A549 (cell line): ENCODE measurements around the gene UNCX.

ENCODE experiments used
- CBX2 ChIP-seq: fragments of 200-600 bp; sonication (generic); IDR thresholded peaks from 2 replicates; pipeline ENCODE4 v1.6.1; 2016; ENCODE audit warnings: low read depth, mild to moderate bottlenecking, borderline replicate concordance
- CHD2 ChIP-seq: fragments of 150-350 bp; IDR thresholded peaks from 2 replicates; pipeline ENCODE4 v1.6.1; 2014; ENCODE audit warnings: low read length; ENCODE audit not compliant: partially characterized antibody
- CTCF ChIP-seq: fragments of >200 bp; sonication (Bioruptor Twin); formaldehyde crosslinking; IDR thresholded peaks from 3 replicates; pipeline ENCODE4 v1.5.1; 2016
- EHMT2 ChIP-seq: fragments of 200-600 bp; sonication (generic); IDR thresholded peaks from 2 replicates; pipeline ENCODE4 v1.6.1; 2016; ENCODE audit warnings: antibody characterized with exemption, low read depth, mild to moderate bottlenecking, moderate library complexity
- HDAC2 ChIP-seq: fragments of 200-600 bp; sonication (generic); IDR thresholded peaks from 2 replicates; pipeline ENCODE4 v1.6.1; 2016
- KDM1A ChIP-seq: fragments of 200-600 bp; sonication (generic); IDR thresholded peaks from 2 replicates; pipeline ENCODE4 v1.6.1; 2016; ENCODE audit warnings: low read depth, mild to moderate bottlenecking
- POLR2A ChIP-seq: IDR thresholded peaks from 2 replicates; pipeline ENCODE4 v1.6.1; 2012; ENCODE audit warnings: mild to moderate bottlenecking, low read length
- POLR2AphosphoS2 ChIP-seq: conservative IDR thresholded peaks from 2 replicates; pipeline ENCODE4 v1.6.1; 2012; ENCODE audit warnings: low read length, improper control_type of control experiment, inconsistent platforms
- RCOR1 ChIP-seq: fragments of 150-350 bp; IDR thresholded peaks from 2 replicates; pipeline ENCODE4 v1.6.1; 2014; ENCODE audit warnings: antibody characterized with exemption, low read length, low read depth
- RNF2 ChIP-seq: fragments of 200-600 bp; sonication (generic); IDR thresholded peaks from 2 replicates; pipeline ENCODE4 v1.6.1; 2016; ENCODE audit warnings: low read depth, mild to moderate bottlenecking, antibody characterized with exemption, moderate library complexity, borderline replicate concordance
- SMC3 ChIP-seq: fragments of >200 bp; sonication (Bioruptor Twin); formaldehyde crosslinking; IDR thresholded peaks from 3 replicates; pipeline ENCODE4 v1.6.1; 2018; ENCODE audit warnings: inconsistent platforms
- ZNF302 ChIP-seq: fragments of 250-450 bp; sonication (Bioruptor Pico); IDR thresholded peaks from 2 replicates; pipeline ENCODE4 v1.9.0; 2021; ENCODE audit warnings: inconsistent platforms, mild to moderate bottlenecking, moderate library complexity
- TF ChIP-seq, protein P1 (sequence below): fragments of 150-350 bp; IDR thresholded peaks from 2 replicates; pipeline ENCODE4 v1.6.1; 2014; ENCODE audit warnings: low read depth, mild to moderate bottlenecking, low read length
- TF ChIP-seq, protein P2 (sequence below): fragments of 200-600 bp; sonication (generic); IDR thresholded peaks from 2 replicates; pipeline ENCODE4 v1.6.1; 2016; ENCODE audit warnings: antibody characterized with exemption, mild to moderate bottlenecking, moderate library complexity

DNA sequence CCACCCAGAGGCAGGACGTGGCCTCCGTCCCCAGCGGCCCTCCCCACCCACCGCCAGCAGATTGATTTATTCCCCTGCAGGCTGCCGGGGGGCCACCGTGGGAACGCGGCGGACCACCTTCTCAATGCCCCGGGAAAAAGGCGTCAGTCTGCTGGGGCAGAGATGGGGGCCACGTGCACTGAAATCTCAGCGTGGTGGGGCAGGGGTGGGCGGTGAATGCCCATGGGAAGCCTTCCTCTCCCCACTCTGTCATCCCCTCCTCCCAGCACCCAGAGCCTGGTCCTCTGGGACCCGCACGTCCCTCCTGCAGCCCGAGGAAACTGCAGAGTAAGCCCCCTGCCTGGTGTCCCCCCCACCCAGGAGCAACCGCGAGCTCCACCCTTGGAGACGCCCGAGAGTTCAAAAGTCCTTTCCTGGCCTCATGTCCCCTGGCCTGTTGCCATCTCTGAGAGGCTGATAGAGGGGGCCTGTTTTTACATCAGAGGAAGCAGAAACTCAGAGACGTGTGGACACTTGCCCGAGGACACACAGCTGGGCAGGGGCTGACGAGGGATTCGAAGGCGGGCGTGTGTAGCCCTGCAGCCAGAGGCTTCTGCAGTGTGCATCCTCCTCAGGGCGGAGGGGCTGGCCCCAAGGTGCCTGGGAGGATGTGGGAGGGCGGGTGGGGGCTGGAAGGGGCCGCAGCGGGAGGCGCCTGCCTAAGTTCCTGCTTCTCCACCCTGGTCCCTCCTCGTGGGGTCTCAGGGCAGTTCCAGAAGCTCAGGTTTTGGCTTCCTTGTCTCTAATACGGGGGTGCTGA is 21.8 kb downstream of the UNCX start:
- no peak for TF ChIP-seq ZNF302
- no peak for TF ChIP-seq POLR2AphosphoS2
- no peak for TF ChIP-seq HDAC2
- TF ChIP-seq RCOR1: no peak
- TF ChIP-seq CBX2: no peak
- TF ChIP-seq, protein P1, sequence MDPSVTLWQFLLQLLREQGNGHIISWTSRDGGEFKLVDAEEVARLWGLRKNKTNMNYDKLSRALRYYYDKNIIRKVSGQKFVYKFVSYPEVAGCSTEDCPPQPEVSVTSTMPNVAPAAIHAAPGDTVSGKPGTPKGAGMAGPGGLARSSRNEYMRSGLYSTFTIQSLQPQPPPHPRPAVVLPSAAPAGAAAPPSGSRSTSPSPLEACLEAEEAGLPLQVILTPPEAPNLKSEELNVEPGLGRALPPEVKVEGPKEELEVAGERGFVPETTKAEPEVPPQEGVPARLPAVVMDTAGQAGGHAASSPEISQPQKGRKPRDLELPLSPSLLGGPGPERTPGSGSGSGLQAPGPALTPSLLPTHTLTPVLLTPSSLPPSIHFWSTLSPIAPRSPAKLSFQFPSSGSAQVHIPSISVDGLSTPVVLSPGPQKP: no peak
- TF ChIP-seq CTCF: no peak
- no peak for TF ChIP-seq RNF2
- no peak for TF ChIP-seq KDM1A
- no peak for TF ChIP-seq CHD2
- no peak for TF ChIP-seq SMC3
- TF ChIP-seq, protein P2, sequence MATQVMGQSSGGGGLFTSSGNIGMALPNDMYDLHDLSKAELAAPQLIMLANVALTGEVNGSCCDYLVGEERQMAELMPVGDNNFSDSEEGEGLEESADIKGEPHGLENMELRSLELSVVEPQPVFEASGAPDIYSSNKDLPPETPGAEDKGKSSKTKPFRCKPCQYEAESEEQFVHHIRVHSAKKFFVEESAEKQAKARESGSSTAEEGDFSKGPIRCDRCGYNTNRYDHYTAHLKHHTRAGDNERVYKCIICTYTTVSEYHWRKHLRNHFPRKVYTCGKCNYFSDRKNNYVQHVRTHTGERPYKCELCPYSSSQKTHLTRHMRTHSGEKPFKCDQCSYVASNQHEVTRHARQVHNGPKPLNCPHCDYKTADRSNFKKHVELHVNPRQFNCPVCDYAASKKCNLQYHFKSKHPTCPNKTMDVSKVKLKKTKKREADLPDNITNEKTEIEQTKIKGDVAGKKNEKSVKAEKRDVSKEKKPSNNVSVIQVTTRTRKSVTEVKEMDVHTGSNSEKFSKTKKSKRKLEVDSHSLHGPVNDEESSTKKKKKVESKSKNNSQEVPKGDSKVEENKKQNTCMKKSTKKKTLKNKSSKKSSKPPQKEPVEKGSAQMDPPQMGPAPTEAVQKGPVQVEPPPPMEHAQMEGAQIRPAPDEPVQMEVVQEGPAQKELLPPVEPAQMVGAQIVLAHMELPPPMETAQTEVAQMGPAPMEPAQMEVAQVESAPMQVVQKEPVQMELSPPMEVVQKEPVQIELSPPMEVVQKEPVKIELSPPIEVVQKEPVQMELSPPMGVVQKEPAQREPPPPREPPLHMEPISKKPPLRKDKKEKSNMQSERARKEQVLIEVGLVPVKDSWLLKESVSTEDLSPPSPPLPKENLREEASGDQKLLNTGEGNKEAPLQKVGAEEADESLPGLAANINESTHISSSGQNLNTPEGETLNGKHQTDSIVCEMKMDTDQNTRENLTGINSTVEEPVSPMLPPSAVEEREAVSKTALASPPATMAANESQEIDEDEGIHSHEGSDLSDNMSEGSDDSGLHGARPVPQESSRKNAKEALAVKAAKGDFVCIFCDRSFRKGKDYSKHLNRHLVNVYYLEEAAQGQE: no peak
- no peak for TF ChIP-seq EHMT2
- no peak for TF ChIP-seq POLR2A
